Astrocyte (in vitro differentiated cells and primary cell): ENCODE measurements around the gene CPXM2.

ENCODE experiments used
- CTCF ChIP-seq: IDR thresholded peaks from 2 replicates; pipeline ENCODE4 v1.5.1; 2011; ENCODE audit warnings: low read depth, mild to moderate bottlenecking, inconsistent platforms, low read length, moderate library complexity; ENCODE audit not compliant: insufficient read depth
- EZH2 ChIP-seq: IDR thresholded peaks from 2 replicates; pipeline ENCODE4 v1.6.1; 2012; ENCODE audit warnings: mild to moderate bottlenecking, low read length, inconsistent platforms; ENCODE audit not compliant: insufficient read depth

GRCh38 chr10:123772645-123773508 is 118.7 kb downstream of the CPXM2 start:
- TF ChIP-seq EZH2 (no peak), CTCF (no peak)
